Vagina (tissue), 2 donors: Measurements from ENCODE around the gene CAMK2A.

Source experiments
- CTCF ChIP-seq, 3 experiments: fragments of 450-650 bp in 2 of 3; fragments of 200-600 bp in 1 of 3; sonication (generic) in 1 of 3; IDR thresholded peaks; one replicate each; pipeline ENCODE4 v1.5.1; 2017 to 2019; ENCODE audit warnings: antibody characterized with exemption in 3 of 3, mild to moderate bottlenecking in 2 of 3, moderate library complexity in 2 of 3
- POLR2A ChIP-seq, 2 donors: fragments of 450-650 bp; IDR thresholded peaks; one replicate each; pipeline ENCODE4 v1.6.1; 2017; ENCODE audit warnings: antibody characterized with exemption in 2 of 2, mild to moderate bottlenecking in 2 of 2, moderate library complexity in 2 of 2
- POLR2AphosphoS5 ChIP-seq, 2 donors: sonication (generic); formaldehyde crosslinking; IDR thresholded peaks; one replicate each; pipeline ENCODE4 v1.9.0; 2017; ENCODE audit warnings: antibody characterized with exemption in 2 of 2, mild to moderate bottlenecking in 2 of 2, low read depth in 1 of 2; ENCODE audit not compliant: insufficient read depth in 1 of 2

GRCh38 chr5:150278916-150279315 lies 10.7 kb downstream of the CAMK2A start:
- TF ChIP-seq CTCF (IDR thresholded peaks at IDR 0.05) (no peak), POLR2AphosphoS5 (IDR thresholded peaks at IDR 0.05; ENCODE audit: insufficient read depth in 1 of 2, low read depth in 1 of 2) (no peak), POLR2A (IDR thresholded peaks at IDR 0.05) (no peak)
